Hepatocyte (in vitro differentiated cells): ENCODE measurements around the gene TK1. TPM values are rescaled to one million over a fixed set of nuclear protein-coding genes. Genes with fewer than 3 reads are reported as not detected.

Source experiments
- DNase-seq: peaks from one replicate; pipeline ENCODE4 v3.0.0-alpha.2; 2016; ENCODE audit warnings: low spot score
- H2AFZ ChIP-seq: fragments of 200-600 bp; sonication (generic); 2 replicates; pipeline ENCODE4 v1.6.0; 2016; ENCODE audit warnings: antibody characterized with exemption, mild to moderate bottlenecking
- H3K27ac ChIP-seq: fragments of 200-600 bp; sonication (generic); 2 replicates; pipeline ENCODE4 v1.5.1; 2016; ENCODE audit warnings: mild to moderate bottlenecking
- H3K27me3 ChIP-seq: fragments of 200-600 bp; sonication (generic); 2 replicates; pipeline ENCODE4 v1.6.1; 2016
- H3K36me3 ChIP-seq: fragments of 200-600 bp; sonication (generic); replicated peaks from 2 replicates; pipeline ENCODE4 v1.5.1; 2016; ENCODE audit warnings: low read depth; ENCODE audit not compliant: insufficient read depth
- H3K4me1 ChIP-seq: fragments of 200-600 bp; sonication (generic); 2 replicates; pipeline ENCODE4 v1.5.1; 2016; ENCODE audit warnings: mild to moderate bottlenecking, moderate library complexity; ENCODE audit not compliant: insufficient read depth
- H3K4me2 ChIP-seq: fragments of 200-600 bp; sonication (generic); 2 replicates; pipeline ENCODE4 v1.6.0; 2016
- H3K4me3 ChIP-seq: fragments of 200-600 bp; sonication (generic); 2 replicates; pipeline ENCODE4 v1.5.1; 2016; ENCODE audit warnings: mild to moderate bottlenecking
- H3K79me2 ChIP-seq: fragments of 200-600 bp; sonication (generic); 2 replicates; pipeline ENCODE4 v1.6.0; 2017; ENCODE audit warnings: mild to moderate bottlenecking
- H3K9me2 ChIP-seq: fragments of 200-600 bp; sonication (generic); replicated peaks from 2 replicates; pipeline ENCODE4 v1.6.0; 2017; ENCODE audit warnings: mild to moderate bottlenecking; ENCODE audit not compliant: insufficient read depth
- H3K9me3 ChIP-seq: fragments of 200-600 bp; sonication (generic); 2 replicates; pipeline ENCODE4 v1.5.1; 2016; ENCODE audit warnings: low read depth, mild to moderate bottlenecking
- H4K20me1 ChIP-seq: fragments of 200-600 bp; sonication (generic); 2 replicates; pipeline ENCODE4 v1.6.0; 2016; ENCODE audit warnings: mild to moderate bottlenecking; ENCODE audit not compliant: insufficient read depth, poor library complexity, severe bottlenecking
- CTCF ChIP-seq: fragments of 200-600 bp; sonication (generic); IDR thresholded peaks from 2 replicates; pipeline ENCODE4 v1.5.1; 2016; ENCODE audit warnings: antibody characterized with exemption, mild to moderate bottlenecking; ENCODE audit not compliant: poor library complexity
- EZH2 ChIP-seq: fragments of 200-600 bp; sonication (generic); IDR thresholded peaks from 2 replicates; pipeline ENCODE4 v1.6.1; 2016; ENCODE audit warnings: antibody characterized with exemption, mild to moderate bottlenecking, borderline replicate concordance
- EZH2phosphoT487 ChIP-seq: fragments of 200-600 bp; sonication (generic); IDR thresholded peaks from one replicate; pipeline ENCODE4 v1.6.1; 2018; ENCODE audit warnings: antibody characterized with exemption, mild to moderate bottlenecking, low read depth, moderate library complexity; ENCODE audit not compliant: unreplicated experiment, severe bottlenecking
- WGBS: methylation state at CpG from one replicate; pipeline ENCODE4 v1.1.6; 2016; ENCODE audit warnings: low lambda C conversion rate; ENCODE audit errors: missing lambda C conversion rate; 5-methylcytosine and 5-hydroxymethylcytosine counted together
- polyA plus RNA-seq: library from polyadenylated mRNA; unstranded; fragments of >200 nt; fragmentation: Nextera tagmentation; extraction: Ambion mirVana; gene quantifications from 2 replicates; pipeline ENCODE4 v1.2.1, GENCODE V29; 2016
- total RNA-seq: library from RNA; depleted of rRNA; stranded (reverse); fragments of >200 nt; gene quantifications from 2 replicates; pipeline ENCODE4 v1.2.3, GENCODE V29; 2014

TK1 gene
- total and polyA plus RNA-seq, 2 experiments from 2014 or later, result 8.3 to 29.9 TPM

GRCh38 chr17:78204387-78205123, 17.7 kb upstream of the TK1 start:
- Histone ChIP-seq H3K9me2 (no peaks in the 10 kb centered on the region), H3K9me3 (no peaks in the 10 kb centered on the region), H3K79me2 (peaks cover 2% of the 10 kb centered on the region), H3K27ac (no peak overlapping the region), H3K4me1 (no peaks in the 10 kb centered on the region), H3K27me3 (no peaks in the 10 kb centered on the region), H3K4me3 (no peak overlapping the region), H3K36me3 (no peaks in the 10 kb centered on the region), H4K20me1 (no peaks in the 10 kb centered on the region), H2AFZ (no peak overlapping the region), H3K4me2 (no peak overlapping the region)
- 95% methylated on average over 22 of the region's 22 CpGs for WGBS
- no peak for DNase-seq
- TF ChIP-seq EZH2 (no peak), CTCF (no peak), EZH2phosphoT487 (no peak)

GRCh38 chr17:78202666-78203065, 15.8 kb upstream of the TK1 start:
- Histone ChIP-seq H3K9me3 (no peaks in the 10 kb centered on the region), H3K9me2 (no peaks in the 10 kb centered on the region), H2AFZ (no peak overlapping the region), H3K4me1 (no peaks in the 10 kb centered on the region), H3K79me2 (peaks cover 2% of the 10 kb centered on the region), H3K4me3 (no peak overlapping the region), H3K27me3 (no peaks in the 10 kb centered on the region), H3K4me2 (no peak overlapping the region), H3K36me3 (no peaks in the 10 kb centered on the region), H3K27ac (no peak overlapping the region), H4K20me1 (no peaks in the 10 kb centered on the region)
- WGBS, result 94% methylated on average over 8 of the region's 8 CpGs
- DNase-seq, result no peak
- TF ChIP-seq CTCF, result no peak
- TF ChIP-seq EZH2phosphoT487, result no peak
- no peak for TF ChIP-seq EZH2

- Histone ChIP-seq H3K4me2 (no peak overlapping the region), H3K79me2 (peaks cover 2% of the 10 kb centered on the region), H2AFZ (no peak overlapping the region), H3K27ac (peak overlapping the region; percentile 79), H3K9me3 (no peaks in the 10 kb centered on the region), H3K4me1 (no peaks in the 10 kb centered on the region), H3K27me3 (no peaks in the 10 kb centered on the region), H3K36me3 (no peaks in the 10 kb centered on the region), H4K20me1 (no peaks in the 10 kb centered on the region), H3K9me2 (no peaks in the 10 kb centered on the region), H3K4me3 (no peak overlapping the region)
- WGBS, result 88% methylated on average over 6 of the region's 6 CpGs
- TF ChIP-seq EZH2 (no peak), EZH2phosphoT487 (no peak), CTCF (no peak)
- DNase-seq, result no peak
Measured at GRCh38 chr17:78200451-78200850, 13.6 kb upstream of the TK1 start.
